NCI-H1105 treated with DMSO at 0.1 percent for 48 hours (cell line): ENCODE data around the gene TCEA2.

Experiments used
- DNase-seq: peaks from one replicate; lab custom pipeline; 2025; lab: John Stamatoyannopoulos, UW

TCEA2 gene

GRCh38 chr20:64035933-64036345, 27.1 kb upstream of the TCEA2 start, which contains the start of gene C20orf204:
TSS of gene C20orf204 (plus strand) at chr20:64036182. CDS start at chr20:64036324, 142 bp downstream.
- DNase-seq = no peak

GRCh38 chr20:64036346-64037198, 26.4 kb upstream of the TCEA2 start:
- DNase-seq = no peak

- DNase-seq = no peak
Measured at GRCh38 chr20:64037199-64037497, 25.9 kb upstream of the TCEA2 start.

- DNase-seq = peak; percentile 42
Measured at GRCh38 chr20:64037498-64038213, 25.3 kb upstream of the TCEA2 start.

- peak; percentile 50 for DNase-seq
Measured at GRCh38 chr20:64038224-64038564, 24.8 kb upstream of the TCEA2 start.

- peak; percentile 60 for DNase-seq
Measured at GRCh38 chr20:64038565-64039292, 24.3 kb upstream of the TCEA2 start.

- DNase-seq = no peak
Measured at GRCh38 chr20:64039293-64040160, 23.5 kb upstream of the TCEA2 start.

GRCh38 chr20:64040231-64041039, 22.6 kb upstream of the TCEA2 start:
- no peak for DNase-seq

- no peak for DNase-seq
Measured at GRCh38 chr20:64041040-64041780, 21.8 kb upstream of the TCEA2 start.

GRCh38 chr20:64041781-64042053, 21.3 kb upstream of the TCEA2 start:
- DNase-seq = no peak

- no peak for DNase-seq
Measured at GRCh38 chr20:64042054-64042781, 20.8 kb upstream of the TCEA2 start.

- DNase-seq = no peak
Measured at GRCh38 chr20:64043768-64044167, 19.2 kb upstream of the TCEA2 start.

- no peak for DNase-seq
Measured at GRCh38 chr20:64044484-64045247, 18.3 kb upstream of the TCEA2 start.

GRCh38 chr20:64045346-64046011, 17.5 kb upstream of the TCEA2 start:
- DNase-seq = no peak

- DNase-seq = no peak
Measured at GRCh38 chr20:64047046-64047389, 16.0 kb upstream of the TCEA2 start.

GRCh38 chr20:64047968-64048401, 15.0 kb upstream of the TCEA2 start:
- DNase-seq = no peak

GRCh38 chr20:64048402-64049044, 14.5 kb upstream of the TCEA2 start:
- DNase-seq = no peak
